Cardiac muscle cell (in vitro differentiated cells and primary cell): Measurements from ENCODE around the gene PAQR6. TPM values are rescaled to one million over a fixed set of nuclear protein-coding genes. Genes with fewer than 3 reads are reported as not detected.

ENCODE experiments used
- DNase-seq, 2 donors: peaks; one replicate each; pipeline versions ENCODE4 v3.0.0 to v3.0.0-alpha.2; 2010 to 2017; ENCODE audit warnings: low read depth in 1 of 2, low spot score in 1 of 2
- H3K27ac ChIP-seq: fragments of 200-600 bp; sonication (generic); 2 replicates; pipeline ENCODE4 v1.5.1; 2016
- H3K27me3 ChIP-seq: fragments of 200-600 bp; sonication (generic); 2 replicates; pipeline ENCODE4 v1.6.0; 2016; ENCODE audit warnings: control low read depth
- H3K36me3 ChIP-seq: fragments of 200-600 bp; sonication (generic); 2 replicates; pipeline ENCODE4 v1.5.1; 2016; ENCODE audit warnings: control low read depth
- H3K4me1 ChIP-seq: fragments of 200-600 bp; sonication (generic); 2 replicates; pipeline ENCODE4 v1.8.1; 2017; ENCODE audit warnings: low read depth, mild to moderate bottlenecking, mixed run types
- H3K4me3 ChIP-seq: fragments of 200-600 bp; sonication (generic); 2 replicates; pipeline ENCODE4 v1.5.1; 2016; ENCODE audit warnings: mild to moderate bottlenecking
- H3K9me3 ChIP-seq: fragments of 200-600 bp; sonication (generic); 2 replicates; pipeline ENCODE4 v1.5.1; 2017; ENCODE audit warnings: low read depth, mild to moderate bottlenecking, control low read depth
- polyA plus RNA-seq: library from polyadenylated mRNA; unstranded; fragments of >200 nt; fragmentation: Nextera tagmentation; extraction: Ambion mirVana; gene quantifications from 2 replicates; pipeline ENCODE4 v1.2.1, GENCODE V29; 2016
- total RNA-seq: library from RNA; depleted of rRNA; stranded (reverse); fragments of >200 nt; gene quantifications from 2 replicates; pipeline ENCODE4 v1.2.3, GENCODE V29; 2016
- TF ChIP-seq, protein P1 (sequence below): IDR thresholded peaks from 2 replicates; pipeline ENCODE4 v1.5.1; 2012; ENCODE audit warnings: low read depth, mild to moderate bottlenecking, low read length

The PAQR6 gene
- total and polyA plus RNA-seq, 2 experiments from 2014 or later = 35.7 to 40.1 TPM

DNA sequence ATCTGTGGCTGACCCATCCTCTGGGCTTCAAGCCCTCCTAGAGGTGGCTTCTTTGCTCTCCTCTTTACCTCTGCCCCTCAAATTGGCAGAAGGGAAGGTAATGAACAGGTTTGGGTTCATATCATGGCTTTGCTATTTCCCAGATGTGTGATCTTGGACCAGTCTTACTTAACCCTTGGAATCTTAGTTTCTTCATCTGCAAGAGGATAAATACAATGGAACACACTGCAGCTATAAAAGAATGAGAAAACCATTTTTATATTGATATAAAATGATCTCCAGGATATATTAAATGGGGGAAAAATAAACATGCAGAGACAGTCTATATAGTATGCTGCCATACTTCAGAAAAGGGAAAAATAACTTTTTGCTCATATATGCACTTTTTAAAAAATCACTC, 42.0 kb upstream of the PAQR6 start:
- Histone ChIP-seq H3K4me1 (no peaks in the 10 kb centered on the region), H3K27ac (no peak overlapping the region), H3K27me3 (no peaks in the 10 kb centered on the region), H3K4me3 (no peak overlapping the region), H3K9me3 (no peaks in the 10 kb centered on the region), H3K36me3 (no peaks in the 10 kb centered on the region)
- DNase-seq = no peak
- TF ChIP-seq, protein P1, sequence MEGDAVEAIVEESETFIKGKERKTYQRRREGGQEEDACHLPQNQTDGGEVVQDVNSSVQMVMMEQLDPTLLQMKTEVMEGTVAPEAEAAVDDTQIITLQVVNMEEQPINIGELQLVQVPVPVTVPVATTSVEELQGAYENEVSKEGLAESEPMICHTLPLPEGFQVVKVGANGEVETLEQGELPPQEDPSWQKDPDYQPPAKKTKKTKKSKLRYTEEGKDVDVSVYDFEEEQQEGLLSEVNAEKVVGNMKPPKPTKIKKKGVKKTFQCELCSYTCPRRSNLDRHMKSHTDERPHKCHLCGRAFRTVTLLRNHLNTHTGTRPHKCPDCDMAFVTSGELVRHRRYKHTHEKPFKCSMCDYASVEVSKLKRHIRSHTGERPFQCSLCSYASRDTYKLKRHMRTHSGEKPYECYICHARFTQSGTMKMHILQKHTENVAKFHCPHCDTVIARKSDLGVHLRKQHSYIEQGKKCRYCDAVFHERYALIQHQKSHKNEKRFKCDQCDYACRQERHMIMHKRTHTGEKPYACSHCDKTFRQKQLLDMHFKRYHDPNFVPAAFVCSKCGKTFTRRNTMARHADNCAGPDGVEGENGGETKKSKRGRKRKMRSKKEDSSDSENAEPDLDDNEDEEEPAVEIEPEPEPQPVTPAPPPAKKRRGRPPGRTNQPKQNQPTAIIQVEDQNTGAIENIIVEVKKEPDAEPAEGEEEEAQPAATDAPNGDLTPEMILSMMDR = no peak

DNA sequence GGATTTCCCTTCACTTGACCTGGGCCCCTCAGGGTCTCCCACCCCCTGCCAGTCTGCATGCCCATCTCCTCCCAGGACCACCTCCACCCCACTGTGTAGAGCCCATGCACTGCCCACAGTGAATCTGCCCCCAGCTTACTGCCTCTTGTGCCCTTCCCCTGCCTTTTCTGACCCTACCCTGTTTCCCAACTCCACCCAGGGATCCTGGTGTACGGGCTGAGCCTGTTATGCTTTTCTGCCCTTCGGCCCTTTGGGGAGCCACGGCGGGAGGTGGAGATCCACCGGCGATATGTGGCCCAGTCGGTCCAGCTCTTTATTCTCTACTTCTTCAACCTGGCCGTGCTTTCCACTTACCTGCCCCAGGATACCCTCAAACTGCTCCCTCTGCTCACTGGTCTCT, 38.2 kb upstream of the PAQR6 start:
- H3K4me3 ChIP-seq = no peak overlapping the region
- no peaks in the 10 kb centered on the region for H3K27me3 ChIP-seq
- H3K27ac ChIP-seq = no peak overlapping the region
- DNase-seq = no peak
- TF ChIP-seq, protein P1 = no peak
- H3K36me3 ChIP-seq = no peaks in the 10 kb centered on the region
- no peaks in the 10 kb centered on the region for H3K9me3 ChIP-seq
- peaks cover 12% of the 10 kb centered on the region for H3K4me1 ChIP-seq

DNA sequence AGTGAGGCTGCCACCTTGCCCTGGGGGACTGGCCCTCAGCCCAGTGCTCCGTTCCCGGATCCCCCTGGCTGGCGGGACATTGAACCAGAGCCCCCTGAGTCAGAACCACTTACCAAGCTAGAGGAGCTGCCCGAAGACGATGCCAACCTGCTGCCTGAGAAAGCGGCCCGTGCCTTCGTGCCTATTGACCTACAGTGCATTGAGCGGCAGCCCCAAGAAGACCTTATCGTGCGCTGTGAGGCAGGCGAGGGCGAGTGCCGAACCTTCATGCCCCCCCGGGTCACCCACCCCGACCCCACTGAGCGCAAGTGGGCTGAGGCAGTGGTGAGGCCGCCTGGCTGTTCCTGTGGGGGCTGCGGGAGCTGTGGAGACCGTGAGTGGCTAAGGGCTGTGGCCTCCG, 37.6 kb upstream of the PAQR6 start:
- H3K4me3 ChIP-seq = no peak overlapping the region
- H3K4me1 ChIP-seq = peaks cover 19% of the 10 kb centered on the region
- no peak for DNase-seq
- H3K27me3 ChIP-seq = no peaks in the 10 kb centered on the region
- no peaks in the 10 kb centered on the region for H3K9me3 ChIP-seq
- TF ChIP-seq, protein P1 = no peak
- no peak overlapping the region for H3K27ac ChIP-seq
- no peaks in the 10 kb centered on the region for H3K36me3 ChIP-seq

DNA sequence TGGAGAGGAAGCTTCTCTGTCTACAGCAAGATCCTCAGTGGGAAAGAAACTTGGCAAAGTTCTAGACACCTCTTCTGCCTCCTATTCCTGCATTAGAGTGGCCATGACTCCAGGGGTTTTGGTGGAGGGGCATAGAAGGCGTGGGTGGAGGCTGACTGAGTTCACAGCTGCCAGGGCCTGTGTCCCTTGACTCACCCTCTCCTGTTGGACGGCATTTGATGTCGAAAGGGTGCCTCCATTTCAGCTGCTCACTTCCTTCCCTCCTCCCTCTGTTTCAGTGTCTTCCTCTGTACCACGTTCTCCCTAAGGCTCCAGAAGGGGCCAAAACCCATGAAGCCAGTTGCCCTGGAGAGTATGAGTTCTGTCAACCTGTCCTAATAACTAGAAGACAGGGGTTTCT, 36.9 kb upstream of the PAQR6 start:
- H3K9me3 ChIP-seq = no peaks in the 10 kb centered on the region
- peaks cover 19% of the 10 kb centered on the region for H3K4me1 ChIP-seq
- H3K4me3 ChIP-seq = no peak overlapping the region
- no peaks in the 10 kb centered on the region for H3K27me3 ChIP-seq
- TF ChIP-seq, protein P1 = no peak
- H3K36me3 ChIP-seq = no peaks in the 10 kb centered on the region
- H3K27ac ChIP-seq = no peak overlapping the region
- DNase-seq = peak in 1 of 2 donors; percentile 14

DNA sequence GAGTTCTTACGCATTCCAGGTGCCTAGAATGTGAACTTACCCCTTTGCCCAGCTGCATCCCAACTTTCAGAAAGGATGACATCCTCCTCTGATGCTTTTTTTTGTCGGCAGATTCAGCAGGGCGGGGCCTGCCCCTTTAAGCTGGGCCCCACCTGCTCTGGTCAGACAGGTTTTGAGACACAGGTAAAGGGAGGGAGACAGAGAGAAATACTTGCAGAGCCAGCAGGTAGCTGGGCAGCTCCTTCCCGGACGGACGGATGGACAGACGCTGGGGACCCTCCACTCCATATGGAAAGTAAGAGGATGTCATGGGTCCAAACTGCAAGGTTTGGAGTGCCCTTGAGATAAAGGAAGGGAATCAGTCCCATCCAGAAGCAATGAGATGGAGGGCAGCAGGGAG, 36.3 kb upstream of the PAQR6 start, which contains the start of gene TMEM79:
Gene TMEM79, plus strand, starts transcription at position 214 of the 400 bp plus-strand sequence. CDS start 902 bp downstream, outside the sequence.
- Histone ChIP-seq H3K36me3 (no peaks in the 10 kb centered on the region), H3K4me3 (peak within 1 kb of the TSS; percentile 59), H3K27me3 (no peaks in the 10 kb centered on the region), H3K9me3 (no peaks in the 10 kb centered on the region), H3K27ac (peak within 1 kb of the TSS; percentile 67), H3K4me1 (peaks cover 19% of the 10 kb centered on the region)
- TF ChIP-seq, protein P1 = no peak
- no peak for DNase-seq

DNA sequence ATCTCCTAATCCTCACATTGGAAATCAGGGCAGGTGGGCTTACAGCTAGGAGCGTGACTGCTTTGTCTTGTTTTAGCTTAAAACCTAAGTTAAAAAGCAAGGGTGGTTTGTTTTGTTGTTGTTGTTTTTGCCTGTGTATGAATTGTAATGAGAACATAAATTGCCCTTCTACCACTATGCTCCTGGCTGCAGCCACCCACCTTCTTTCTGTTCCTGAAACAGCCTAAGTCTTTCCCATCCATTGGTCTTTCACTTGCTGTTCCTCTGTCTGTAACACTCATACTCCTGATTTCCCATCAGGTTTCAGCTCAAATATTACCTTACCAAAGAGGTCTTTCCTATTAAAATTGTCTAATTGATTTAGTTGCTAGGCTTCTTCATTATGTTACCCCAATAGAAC, 35.7 kb upstream of the PAQR6 start:
- H3K4me3 ChIP-seq = peak overlapping the region; percentile 59
- TF ChIP-seq, protein P1 = no peak
- no peaks in the 10 kb centered on the region for H3K27me3 ChIP-seq
- H3K4me1 ChIP-seq = peaks cover 19% of the 10 kb centered on the region
- H3K36me3 ChIP-seq = peaks cover 4% of the 10 kb centered on the region
- H3K9me3 ChIP-seq = no peaks in the 10 kb centered on the region
- peak overlapping the region; percentile 67 for H3K27ac ChIP-seq
- no peak for DNase-seq
